Activated CD8-positive, alpha-beta memory T cell treated with anti-CD3 and anti-CD28 coated beads for 4 hours (primary cell): ENCODE measurements around the gene JAZF1.
"Not testable (repeated sequence)": the region's sequence is repeated elsewhere in the genome, so short reads cannot be mapped to it uniquely, and the experiment has no call there.

Experiments used
- DNase-seq, 2 donors: peaks; one replicate each; pipeline ENCODE4 v3.0.0-alpha.2; 2020; ENCODE audit warnings: low read depth in 2 of 2

JAZF1 gene

DNA sequence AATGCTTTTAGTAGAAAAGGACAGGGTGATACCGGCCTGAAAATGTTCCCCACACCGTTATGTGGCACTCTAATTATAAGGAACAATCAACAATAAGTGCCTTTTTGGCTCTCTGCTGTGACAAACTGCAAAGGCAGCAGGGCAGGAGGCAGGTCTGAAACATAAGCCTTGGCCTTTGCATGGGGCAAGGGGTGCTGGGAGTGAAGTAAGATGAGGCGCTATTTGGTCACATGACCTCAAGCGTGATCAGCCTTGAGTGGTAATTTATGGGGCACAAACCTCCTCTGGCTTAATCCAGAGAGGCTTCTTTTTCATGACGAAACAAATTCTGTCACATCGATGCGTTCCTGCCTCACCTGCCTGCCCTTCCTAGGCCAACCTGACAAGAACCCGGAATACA, 237.9 kb downstream of the JAZF1 start:
- DNase-seq: no peak

DNA sequence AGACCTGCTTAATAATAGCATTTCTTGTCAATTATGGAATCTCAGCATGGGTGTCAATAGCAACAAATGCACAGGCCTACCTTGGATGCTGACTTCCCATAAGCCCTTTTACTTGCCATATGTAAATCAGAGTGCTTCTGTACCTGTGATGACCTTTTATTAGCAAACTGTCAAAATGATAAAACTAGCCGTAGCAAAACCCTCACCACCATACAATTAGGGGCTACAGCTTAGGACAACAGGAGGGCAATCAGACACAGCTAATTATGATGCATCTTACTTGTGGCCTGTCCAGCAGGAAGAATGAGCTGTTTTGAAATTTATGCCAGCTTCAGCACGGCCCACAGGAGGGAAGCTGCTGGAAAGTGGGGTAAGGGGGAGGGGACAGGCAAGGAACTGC, 239.1 kb downstream of the JAZF1 start:
- no peak for DNase-seq

DNA sequence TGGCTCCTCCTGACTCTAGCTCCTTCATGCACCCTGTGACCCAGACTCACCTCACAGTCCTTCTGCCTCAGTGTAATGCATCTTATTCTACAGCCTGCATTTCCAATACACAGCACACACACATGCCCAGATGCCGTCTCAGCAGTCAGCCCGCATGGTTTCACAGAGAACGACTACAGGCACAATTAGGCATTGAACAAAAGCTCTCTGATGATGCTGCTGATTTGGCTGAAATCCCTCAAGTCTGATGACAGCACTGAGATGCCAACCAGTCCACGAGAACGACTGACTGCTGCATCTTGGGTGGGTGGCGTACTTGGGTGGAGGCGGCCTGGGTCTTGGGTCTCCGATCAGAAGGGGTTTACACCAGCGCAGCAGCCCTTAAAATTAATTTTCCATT, 240.3 kb downstream of the JAZF1 start:
- no peak for DNase-seq

DNA sequence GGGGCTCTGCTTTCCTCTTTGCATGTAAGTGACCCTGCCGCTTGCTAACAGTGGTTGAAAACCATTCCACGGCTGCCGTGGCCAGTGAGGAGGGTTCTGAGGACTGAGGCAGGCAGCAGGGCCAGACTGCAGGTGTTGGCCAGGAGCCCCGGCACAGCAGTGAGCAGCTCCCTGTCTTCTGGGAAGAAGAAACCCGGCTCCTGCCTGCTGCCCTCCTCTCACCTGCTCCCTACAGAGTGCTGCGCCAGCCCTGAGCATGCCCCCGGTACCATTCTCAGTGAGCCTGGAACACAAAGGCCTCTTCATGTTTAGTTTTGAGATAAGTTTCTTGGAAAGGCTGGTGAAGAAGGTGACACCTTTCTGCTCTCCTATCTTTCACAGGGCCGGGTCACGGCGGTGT, 240.7 kb downstream of the JAZF1 start:
- DNase-seq: no peak

DNA sequence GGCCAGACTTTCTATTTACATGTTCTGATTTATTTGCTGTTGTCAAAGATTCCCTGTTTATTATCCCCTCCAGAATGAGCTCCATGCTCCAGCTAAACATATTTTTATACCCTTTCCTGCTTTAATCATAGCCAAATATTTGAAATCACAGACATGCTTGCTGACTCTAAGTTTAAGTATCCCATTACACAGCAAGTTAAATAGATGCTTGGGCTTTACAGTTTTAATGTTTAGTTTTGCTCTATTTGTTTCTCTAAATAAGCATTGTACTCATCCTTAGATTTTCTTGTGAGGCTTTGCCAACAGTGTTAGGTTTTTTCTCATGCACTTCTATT, 243.9 kb downstream of the JAZF1 start:
- DNase-seq: no peak

DNA sequence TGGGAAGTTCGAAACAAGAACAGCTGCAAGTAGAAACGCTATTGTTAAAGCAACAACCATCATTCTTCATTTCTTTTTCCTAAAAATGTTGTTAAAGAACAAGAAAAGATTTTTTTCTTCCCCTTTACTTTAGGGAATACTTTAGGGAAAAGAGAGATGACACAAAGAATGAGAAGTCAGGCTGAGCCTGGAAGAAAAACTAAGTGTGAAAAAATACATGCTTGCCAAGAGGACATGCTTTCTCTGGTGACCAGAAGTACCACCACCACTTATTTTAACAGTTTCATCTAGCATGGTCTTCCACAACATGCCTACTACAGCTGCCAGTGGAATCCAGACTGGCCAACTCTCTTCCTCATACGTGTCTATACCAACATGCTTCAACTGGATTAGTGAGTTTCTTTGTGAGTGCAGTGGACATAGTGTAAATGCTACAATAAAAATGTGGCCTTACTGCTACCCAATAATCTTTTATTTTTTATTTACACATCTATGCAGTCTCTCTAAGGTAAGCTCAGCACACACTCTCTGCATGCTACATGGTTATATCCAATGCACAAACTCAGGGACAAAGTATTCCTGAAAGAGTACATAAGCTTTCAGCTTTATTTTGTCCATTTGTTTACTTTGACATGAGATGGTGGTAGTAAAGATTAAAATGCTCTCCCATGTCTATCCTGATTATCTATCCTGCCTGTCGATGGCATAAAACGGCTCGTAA, 244.4 kb downstream of the JAZF1 start:
- DNase-seq: no peak

DNA sequence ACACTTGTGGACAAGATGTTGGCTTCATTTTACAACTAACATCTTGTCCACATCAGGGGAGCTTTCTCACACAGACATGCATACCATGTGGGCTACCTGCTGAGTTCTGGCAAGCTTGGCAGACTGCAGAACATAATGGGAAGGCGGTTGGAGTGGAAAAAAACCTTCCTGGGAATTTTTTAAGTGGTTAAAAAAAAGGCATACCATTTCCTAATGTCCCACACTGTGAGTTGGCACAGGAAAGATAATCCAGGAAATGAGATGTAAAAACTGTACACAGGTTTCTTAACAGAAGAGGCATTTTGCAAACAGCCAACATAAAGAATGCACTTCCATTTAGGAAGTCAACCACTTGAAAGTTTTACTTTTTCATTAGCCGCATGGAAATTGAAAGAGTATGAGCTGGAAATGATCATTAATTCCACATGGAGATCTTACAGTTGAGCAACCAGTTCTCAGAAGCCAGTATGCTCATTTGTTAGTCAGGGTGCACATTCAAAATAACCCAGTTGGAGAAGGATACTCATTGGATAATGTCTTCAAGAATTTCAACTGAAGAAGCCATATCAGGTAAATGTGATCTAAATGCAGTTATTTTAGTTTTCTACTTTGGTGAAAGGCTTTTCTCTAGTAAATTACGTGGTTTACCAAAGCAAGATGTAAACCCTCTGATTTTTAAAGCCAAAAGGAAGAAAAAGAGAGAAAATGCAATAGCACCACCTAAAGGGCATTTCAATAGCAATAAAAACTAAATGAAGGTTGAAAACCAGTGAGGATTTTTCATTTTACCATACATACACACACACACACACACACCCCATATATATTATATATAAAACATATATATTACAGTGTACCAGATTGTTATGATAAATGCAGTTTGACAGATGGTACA, 246.7 kb downstream of the JAZF1 start:
- DNase-seq: no peak

DNA sequence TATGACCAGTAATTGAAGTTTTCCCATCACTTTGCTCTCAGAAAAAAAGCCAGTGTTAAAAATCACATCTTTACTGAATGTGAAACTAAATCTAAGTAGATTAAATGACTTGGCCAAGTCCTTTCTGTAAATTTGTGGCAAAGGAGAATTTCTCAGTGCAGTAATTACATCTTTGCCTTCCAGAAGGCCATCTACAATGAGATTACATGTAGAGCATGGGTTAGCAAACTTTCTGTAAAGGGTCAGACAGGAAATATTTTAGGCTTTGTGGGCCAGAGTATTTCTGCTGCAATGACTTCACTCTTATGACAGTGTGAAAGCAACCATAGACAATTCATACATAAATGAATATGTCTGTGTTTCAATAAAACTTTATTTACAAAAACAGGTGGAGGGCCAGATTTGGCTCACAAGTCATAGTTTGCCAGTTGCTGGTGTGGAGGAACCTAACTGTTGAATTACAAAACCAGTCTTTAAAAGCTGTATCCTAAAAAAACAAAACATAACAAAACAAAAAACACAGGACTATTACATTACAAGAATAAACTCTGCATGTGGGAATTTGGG, 249.6 kb downstream of the JAZF1 start:
- DNase-seq: no peak

DNA sequence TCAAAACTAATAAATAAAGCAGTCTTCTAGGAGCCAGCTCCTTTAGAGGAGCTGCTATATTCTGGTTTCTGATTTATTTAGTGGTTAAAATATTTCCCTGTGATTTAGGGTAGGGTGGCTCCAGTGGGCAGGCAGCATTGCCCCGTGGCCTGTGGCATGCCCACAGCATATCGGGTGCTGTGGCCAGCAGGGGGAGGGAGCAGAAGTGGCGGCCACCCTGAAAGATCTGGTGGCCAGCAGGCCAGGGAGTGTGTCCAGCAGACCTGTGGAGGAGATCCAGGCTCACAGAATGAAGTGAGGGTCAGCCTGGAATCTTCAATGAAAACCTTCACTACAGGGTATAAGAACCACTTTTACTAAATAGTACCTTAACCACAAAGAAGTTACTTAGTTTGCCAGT, 251.5 kb downstream of the JAZF1 start:
- DNase-seq: no peak

DNA sequence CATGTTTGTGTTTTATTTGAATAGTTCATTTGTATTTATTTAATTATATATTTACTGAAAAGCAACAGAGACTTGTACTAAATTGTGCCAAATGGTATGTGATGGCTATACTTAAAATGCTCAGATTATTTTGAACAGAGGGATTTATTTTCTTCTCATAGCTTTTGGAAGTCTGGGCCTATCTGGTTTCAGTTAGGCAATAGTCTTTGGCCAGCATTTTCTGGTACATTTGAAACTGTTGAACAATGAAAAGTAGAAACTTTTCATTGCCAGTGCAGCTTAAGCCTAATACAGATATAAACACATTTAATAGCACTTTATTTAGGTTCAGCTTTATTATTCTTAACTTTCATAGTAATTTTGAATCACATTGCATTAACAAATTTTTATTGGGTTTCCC, 252.6 kb downstream of the JAZF1 start:
- DNase-seq: no peak

DNA sequence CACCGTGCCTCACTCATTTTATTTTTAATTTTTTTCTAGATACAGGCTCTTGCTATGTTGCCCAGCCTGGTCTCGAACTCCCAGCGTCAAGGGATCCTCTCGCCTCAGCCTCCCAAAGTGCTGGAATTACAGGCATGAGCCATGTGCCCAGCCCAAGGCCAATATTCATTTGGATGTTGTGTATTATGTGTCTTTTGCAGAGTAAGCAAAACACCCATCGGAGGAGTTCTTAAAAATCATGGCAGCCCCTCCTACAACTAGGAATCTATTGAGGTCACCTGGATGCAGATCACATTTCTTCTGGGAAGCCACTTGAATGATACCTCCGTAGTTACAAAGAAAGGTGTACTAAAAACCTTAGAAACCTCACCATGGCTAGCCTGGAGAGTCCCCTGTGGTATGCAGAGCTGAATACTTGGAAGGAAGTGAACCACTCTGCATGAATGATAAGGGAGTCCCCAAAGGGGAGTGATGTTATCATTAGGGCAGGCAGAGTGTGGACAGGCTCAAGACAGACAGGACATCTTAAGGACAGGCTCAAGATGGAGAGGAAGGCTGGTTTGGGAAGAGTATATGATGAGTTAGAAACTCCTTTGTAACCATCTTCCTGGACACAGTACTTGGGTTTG, 254.9 kb downstream of the JAZF1 start:
- DNase-seq: no peak

DNA sequence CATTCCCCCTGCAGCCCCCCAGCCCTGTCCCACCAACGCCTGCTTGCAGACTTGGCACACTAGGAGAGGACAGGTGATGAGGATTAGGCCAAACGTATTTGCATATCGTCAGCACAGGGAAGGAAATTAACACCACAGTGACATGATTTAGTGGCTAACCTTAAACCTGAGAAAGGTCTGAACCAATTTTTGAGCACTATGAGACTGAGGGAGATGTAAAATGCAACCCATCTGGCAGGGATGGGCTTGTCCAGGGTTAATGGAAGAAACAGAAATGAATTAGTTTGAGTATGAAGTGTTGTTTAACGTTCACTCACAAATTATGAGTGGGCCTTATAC, 257.0 kb downstream of the JAZF1 start:
- no peak for DNase-seq

DNA sequence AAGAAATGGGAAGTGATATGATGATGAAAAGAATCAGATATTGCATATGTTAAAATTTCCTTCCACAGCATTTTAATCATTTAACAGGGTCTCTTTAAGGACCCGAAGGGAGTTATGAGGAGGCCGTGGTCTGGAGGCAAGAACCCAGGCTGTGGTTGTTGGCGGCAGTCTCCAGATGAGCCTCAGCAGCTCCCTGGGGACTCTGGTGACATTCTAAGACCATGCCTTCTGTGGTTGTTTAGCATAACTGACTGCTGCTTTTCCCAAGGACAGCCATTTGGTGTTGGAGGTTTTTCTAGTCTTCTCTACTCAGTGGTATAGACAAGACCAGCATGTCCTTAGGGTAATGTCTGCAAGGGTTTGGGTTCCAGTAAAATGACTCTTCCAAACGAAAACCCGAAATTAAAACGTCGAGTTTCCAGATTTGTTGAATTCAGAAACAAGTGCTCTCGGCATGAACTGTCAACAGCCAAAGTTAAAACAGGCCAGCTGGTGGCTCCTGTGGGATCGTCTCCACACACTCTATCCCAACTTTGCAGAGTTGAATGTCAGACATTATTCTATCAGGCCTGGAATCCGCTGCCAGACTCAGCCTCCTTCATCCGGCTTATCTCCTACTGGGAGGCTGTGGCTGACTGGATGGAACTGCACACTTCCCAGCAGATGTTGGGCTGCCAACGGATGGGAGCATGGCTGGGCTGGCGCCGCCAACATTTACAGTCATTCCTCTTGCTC, 257.5 kb downstream of the JAZF1 start:
- DNase-seq: no peak

DNA sequence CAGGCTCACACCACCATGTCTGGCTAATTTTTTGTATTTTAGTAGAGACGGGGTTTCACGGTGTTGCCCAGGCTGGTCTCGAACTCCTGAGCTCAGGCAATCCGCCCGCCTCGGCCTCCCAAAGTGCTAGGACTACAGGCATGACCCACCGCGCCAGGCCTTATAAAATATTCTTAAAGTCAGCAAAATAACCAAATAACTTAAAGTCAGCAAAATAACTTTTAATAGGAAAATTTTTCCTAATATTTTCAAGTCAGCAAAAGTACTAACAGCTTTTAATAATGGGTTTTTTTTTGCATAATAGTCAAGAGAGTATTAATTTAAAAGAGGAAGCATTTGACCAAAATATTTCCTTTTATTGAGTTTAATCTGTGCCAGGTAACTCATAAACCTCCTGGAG, 258.2 kb downstream of the JAZF1 start:
- not testable (repeated sequence) for DNase-seq

DNA sequence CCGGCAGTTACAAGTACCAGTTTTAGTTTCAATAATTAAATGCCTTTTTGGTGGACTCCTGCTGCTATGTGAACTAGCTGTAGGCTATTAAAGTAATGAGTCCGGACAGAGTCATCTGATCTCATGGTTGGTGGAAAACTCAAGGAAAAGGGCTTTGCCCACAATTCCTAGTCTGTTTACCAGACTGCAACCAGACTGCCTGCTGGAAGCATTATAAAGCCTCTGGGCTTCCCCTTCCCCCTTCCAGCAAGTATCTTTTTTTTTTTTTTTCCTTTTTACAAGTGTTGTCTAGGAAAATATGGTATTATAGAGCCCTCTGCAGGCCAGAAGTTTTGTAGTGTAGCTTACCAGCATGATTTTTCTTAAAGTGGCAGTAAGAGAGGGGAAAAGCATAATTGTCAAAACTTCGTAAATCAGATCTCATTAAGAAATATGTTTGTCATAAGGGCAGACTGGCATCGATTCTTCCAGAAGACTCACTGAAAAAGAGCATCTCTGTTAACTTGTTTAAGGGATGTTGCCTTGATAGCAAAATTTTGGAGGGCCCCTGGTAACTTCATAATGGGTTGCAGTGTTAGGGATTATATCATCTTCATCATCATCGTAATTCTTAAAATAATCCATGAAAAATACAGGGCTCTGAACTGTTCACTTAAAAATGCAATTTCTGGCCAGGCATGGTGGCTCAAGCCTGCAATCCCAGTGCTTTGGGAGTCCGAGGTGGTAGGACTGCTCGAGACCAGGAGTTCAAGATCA, 259.3 kb downstream of the JAZF1 start:
- DNase-seq: no peak

DNA sequence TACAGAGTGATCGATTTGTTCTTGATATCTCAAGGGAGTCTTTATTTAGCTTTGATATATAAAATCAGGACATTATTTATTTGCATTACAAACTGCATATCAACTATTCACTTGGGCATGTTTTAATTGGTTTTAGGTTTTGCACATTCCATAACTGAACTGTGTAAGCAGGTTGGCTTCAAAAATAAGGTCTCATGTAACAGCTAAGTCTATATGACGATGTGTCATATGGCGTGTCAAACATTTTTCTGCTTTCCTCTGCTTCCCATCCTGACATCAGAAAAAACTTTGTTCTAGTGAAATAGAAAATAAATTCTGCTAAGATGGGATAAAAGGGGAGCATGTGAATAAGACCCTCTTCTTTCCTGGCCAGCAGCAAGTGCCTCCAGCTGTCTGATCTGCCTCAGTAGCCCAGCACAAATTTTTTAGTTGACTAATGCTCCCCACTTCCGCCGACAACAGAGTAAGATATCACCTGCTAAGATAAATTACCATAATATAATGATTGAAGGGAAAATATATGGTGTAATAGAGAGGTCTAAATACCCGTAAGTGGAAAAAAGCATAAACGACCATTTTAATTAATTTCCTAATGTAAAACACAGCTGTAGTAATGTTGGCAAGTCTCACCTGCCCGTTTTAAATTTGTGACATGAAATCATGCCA, 260.2 kb downstream of the JAZF1 start:
- DNase-seq: no peak

DNA sequence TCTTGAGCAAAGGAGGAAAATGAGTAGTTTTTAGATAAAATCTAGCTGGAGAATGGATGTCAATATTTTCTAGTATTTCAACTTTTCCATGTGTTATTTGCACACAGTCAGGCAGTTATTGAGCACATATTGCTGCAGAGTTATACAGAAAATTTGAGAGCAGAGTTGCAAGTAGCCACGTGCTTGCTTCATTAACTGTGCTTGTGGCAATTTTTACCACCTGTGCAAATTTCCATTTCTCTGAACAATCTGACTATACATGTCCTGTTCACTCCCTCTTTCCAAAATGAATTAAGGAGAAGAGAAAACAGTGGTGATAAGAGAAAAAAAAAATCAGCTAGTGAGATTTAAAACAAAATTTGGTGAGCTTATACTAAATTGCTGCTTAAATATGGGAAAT, 262.1 kb downstream of the JAZF1 start:
- no peak for DNase-seq

DNA sequence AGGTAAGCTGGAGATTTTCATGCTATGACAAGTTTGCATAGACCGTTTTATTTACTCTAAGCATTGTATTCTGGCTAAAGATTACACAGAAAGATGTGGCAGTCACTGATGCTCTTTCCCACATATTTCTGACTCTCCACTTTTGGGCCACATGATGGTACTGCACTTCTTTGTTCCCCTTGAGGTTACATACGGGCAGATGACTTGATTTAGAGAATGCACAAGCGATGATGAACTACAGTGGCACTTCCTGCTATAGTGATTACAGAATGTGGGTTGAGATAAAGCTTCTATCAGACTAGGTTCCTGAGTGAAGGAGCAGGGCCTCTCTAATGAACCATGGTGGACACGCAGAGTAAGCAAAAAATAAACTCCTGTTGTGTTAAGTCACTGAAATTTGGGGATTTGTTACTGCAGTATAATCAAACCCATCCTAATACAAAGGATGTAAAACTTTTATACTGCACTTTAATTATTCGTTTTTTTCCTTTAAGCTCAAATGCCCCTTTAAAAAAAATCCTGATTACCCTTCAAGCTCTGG, 262.8 kb downstream of the JAZF1 start:
- no peak for DNase-seq

DNA sequence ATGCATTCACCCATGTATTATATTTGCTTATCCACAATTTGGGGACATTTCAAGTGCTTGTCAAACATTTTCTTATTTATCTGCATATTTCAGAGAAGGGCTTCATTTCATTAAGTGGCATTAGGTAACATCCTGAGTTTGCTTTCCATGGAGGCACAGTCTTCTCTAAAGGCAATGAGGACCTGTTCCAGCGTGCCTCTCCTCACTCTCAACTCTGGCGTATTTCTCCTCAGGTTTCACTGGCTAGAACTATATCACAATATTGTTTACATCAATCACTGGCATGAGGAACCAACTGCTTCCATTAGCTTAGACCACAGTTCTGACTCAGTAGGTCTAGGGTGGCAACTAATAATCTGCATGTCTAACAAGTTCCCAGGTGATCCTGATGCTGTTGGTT, 263.5 kb downstream of the JAZF1 start:
- no peak for DNase-seq

DNA sequence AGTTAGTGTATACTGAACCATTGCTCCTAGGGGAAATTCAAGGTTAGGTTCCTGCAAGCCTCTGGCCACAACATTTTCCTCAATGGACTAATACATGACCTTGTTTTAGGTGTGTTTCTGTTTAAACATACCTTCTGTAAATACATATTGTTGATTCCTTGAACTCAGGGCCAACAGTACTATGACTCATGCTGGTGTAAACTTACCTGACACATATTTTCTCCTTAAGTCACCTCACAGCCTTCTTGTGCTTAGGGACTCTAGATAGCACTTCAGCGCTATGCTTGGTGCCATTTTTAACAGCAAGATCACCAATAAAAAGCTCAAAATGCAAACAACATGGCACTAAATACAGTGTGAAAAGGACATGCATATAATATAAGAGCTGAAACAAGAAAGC, 264.2 kb downstream of the JAZF1 start:
- DNase-seq: no peak

DNA sequence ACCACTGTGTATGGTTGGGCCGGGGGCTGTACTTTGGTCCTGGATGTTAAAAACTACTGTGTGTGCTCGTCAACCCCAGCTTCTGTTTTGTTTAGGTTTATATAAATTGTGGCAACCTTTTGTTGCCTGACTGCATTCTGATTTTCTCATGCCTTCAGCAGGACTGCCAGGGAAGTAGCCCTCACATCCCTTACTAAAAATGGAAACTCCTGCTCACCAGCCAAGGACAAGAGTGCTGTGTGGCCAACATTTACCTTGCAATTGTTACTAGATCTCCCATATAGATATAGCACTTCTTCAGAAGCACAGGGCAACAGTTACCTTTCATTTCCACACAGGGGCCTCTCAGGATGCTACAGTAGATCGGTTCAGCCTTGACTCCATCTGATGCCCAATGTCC, 266.2 kb downstream of the JAZF1 start:
- DNase-seq: no peak
